GM12878 (cell line): Measurements from ENCODE around the gene PLCB4.

Source experiments
- BRCA1 ChIP-seq: IDR thresholded peaks from 2 replicates; pipeline ENCODE4 v1.6.1; 2011; ENCODE audit warnings: low read depth, low read length, improper control_type of control experiment
- TF ChIP-seq, protein P1 (sequence below), 3 experiments: IDR thresholded peaks in 2 of 3; conservative IDR thresholded peaks in 1 of 3; 2 replicates each; pipeline ENCODE4 v1.5.1; 2011; ENCODE audit warnings: low read depth in 3 of 3, low read length in 3 of 3, mild to moderate bottlenecking in 3 of 3, control low read depth in 2 of 3, moderate library complexity in 2 of 3, inconsistent platforms in 1 of 3, mixed read lengths in 1 of 3; ENCODE audit not compliant: control insufficient read depth in 2 of 3, insufficient read depth in 1 of 3; ENCODE audit errors: extremely low read depth in 1 of 3

DNA sequence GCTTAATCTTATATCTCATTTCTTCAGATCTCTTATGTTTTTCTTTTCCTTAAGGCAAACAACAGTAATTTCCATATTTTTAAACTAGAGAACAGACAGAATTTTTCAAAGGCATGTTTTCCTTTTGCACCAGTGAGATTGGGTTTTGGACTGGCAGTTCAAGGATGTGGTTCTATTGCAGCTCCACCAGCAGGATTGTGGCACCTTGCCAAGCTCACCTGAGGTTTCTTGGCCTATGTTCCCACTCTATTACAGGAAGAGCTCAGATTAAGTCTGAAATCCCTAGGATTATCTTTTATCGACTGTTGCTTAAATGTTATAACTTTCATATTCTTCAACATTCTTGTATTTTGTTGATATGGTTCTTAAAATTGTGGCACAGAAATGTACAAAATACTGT is 218.9 kb downstream of the PLCB4 start:
- no peak for TF ChIP-seq BRCA1
- TF ChIP-seq, protein P1, sequence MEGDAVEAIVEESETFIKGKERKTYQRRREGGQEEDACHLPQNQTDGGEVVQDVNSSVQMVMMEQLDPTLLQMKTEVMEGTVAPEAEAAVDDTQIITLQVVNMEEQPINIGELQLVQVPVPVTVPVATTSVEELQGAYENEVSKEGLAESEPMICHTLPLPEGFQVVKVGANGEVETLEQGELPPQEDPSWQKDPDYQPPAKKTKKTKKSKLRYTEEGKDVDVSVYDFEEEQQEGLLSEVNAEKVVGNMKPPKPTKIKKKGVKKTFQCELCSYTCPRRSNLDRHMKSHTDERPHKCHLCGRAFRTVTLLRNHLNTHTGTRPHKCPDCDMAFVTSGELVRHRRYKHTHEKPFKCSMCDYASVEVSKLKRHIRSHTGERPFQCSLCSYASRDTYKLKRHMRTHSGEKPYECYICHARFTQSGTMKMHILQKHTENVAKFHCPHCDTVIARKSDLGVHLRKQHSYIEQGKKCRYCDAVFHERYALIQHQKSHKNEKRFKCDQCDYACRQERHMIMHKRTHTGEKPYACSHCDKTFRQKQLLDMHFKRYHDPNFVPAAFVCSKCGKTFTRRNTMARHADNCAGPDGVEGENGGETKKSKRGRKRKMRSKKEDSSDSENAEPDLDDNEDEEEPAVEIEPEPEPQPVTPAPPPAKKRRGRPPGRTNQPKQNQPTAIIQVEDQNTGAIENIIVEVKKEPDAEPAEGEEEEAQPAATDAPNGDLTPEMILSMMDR (IDR thresholded peaks at IDR 0.05 in 2 of 3, conservative IDR thresholded peaks at IDR 0.05 in 1 of 3; ENCODE audit: control insufficient read depth in 2 of 3, extremely low read depth in 1 of 3, insufficient read depth in 1 of 3, low read depth in 3 of 3, low read length in 3 of 3): no peak
